ENCODE data around the gene OSBPL3.

The OSBPL3 gene

GRCh38 chr7:24899905-24900304 is 80.1 kb downstream of the OSBPL3 start:
- DNase-seq (ENCODE audit: low read depth in 3 of 3, low spot score in 1 of 3), result no peak

- DNase-seq (ENCODE audit: low read depth in 3 of 3, low spot score in 1 of 3), result no peak
These were observed 80.8 kb downstream of the OSBPL3 start for GRCh38 chr7:24899161-24899560.

- DNase-seq (ENCODE audit: low read depth in 3 of 3, low spot score in 1 of 3), result no peak
These were observed 81.3 kb downstream of the OSBPL3 start for GRCh38 chr7:24898691-24899090.

- DNase-seq (ENCODE audit: low read depth in 3 of 3, low spot score in 1 of 3), result no peak
These were observed 83.9 kb downstream of the OSBPL3 start for GRCh38 chr7:24896031-24896501.

- DNase-seq (ENCODE audit: low read depth in 3 of 3, low spot score in 1 of 3), result no peak
These were observed 85.4 kb downstream of the OSBPL3 start for GRCh38 chr7:24894429-24895221.

GRCh38 chr7:24891311-24891735 is 88.7 kb downstream of the OSBPL3 start:
- DNase-seq (ENCODE audit: low read depth in 3 of 3, low spot score in 1 of 3), result no peak

- DNase-seq (ENCODE audit: low read depth in 3 of 3, low spot score in 1 of 3), result no peak
These were observed 90.4 kb downstream of the OSBPL3 start for GRCh38 chr7:24889611-24890010.

- DNase-seq (ENCODE audit: low read depth in 3 of 3, low spot score in 1 of 3), result no peak
These were observed 91.3 kb downstream of the OSBPL3 start for GRCh38 chr7:24888653-24889052.

GRCh38 chr7:24885716-24886115 is 94.3 kb downstream of the OSBPL3 start:
- DNase-seq (ENCODE audit: low read depth in 3 of 3, low spot score in 1 of 3), result no peak

- DNase-seq (ENCODE audit: low read depth in 3 of 3, low spot score in 1 of 3), result no peak
These were observed 94.7 kb downstream of the OSBPL3 start for GRCh38 chr7:24885305-24885704.

- no peak for DNase-seq (ENCODE audit: low read depth in 3 of 3, low spot score in 1 of 3)
These were observed 95.6 kb downstream of the OSBPL3 start for GRCh38 chr7:24884401-24884800.

GRCh38 chr7:24883622-24884013 is 96.4 kb downstream of the OSBPL3 start:
- no peak for DNase-seq (ENCODE audit: low read depth in 3 of 3, low spot score in 1 of 3)

GRCh38 chr7:24882989-24883621 is 96.9 kb downstream of the OSBPL3 start:
- no peak for DNase-seq (ENCODE audit: low read depth in 3 of 3, low spot score in 1 of 3)

GRCh38 chr7:24881623-24882022 is 98.4 kb downstream of the OSBPL3 start:
- no peak for DNase-seq (ENCODE audit: low read depth in 3 of 3, low spot score in 1 of 3)

GRCh38 chr7:24880886-24881285 is 99.1 kb downstream of the OSBPL3 start:
- no peak for DNase-seq (ENCODE audit: low read depth in 3 of 3, low spot score in 1 of 3)

GRCh38 chr7:24879291-24879690 is 100.7 kb downstream of the OSBPL3 start:
- no peak for DNase-seq (ENCODE audit: low read depth in 3 of 3, low spot score in 1 of 3)

GRCh38 chr7:24877790-24878311 is 102.1 kb downstream of the OSBPL3 start:
- no peak for DNase-seq (ENCODE audit: low read depth in 3 of 3, low spot score in 1 of 3)

- DNase-seq (ENCODE audit: low read depth in 3 of 3, low spot score in 1 of 3), result no peak
These were observed 105.2 kb downstream of the OSBPL3 start for GRCh38 chr7:24874791-24875190.

- no peak for DNase-seq (ENCODE audit: low read depth in 3 of 3, low spot score in 1 of 3)
These were observed 106.0 kb downstream of the OSBPL3 start for GRCh38 chr7:24873944-24874343.

GRCh38 chr7:24871770-24872169 is 108.2 kb downstream of the OSBPL3 start:
- no peak for DNase-seq (ENCODE audit: low read depth in 3 of 3, low spot score in 1 of 3)

- no peak for DNase-seq (ENCODE audit: low read depth in 3 of 3, low spot score in 1 of 3)
These were observed 109.2 kb downstream of the OSBPL3 start for GRCh38 chr7:24870766-24871165.

GRCh38 chr7:24869572-24869971 is 110.4 kb downstream of the OSBPL3 start:
- DNase-seq (ENCODE audit: low read depth in 3 of 3, low spot score in 1 of 3), result no peak

Data from stimulated activated CD4-positive, alpha-beta T cell treated with anti-CD3 and anti-CD28 coated beads, TNF-alpha, amount 100 ng/mL, for 1 hour (primary cell).